RPMI8226 (cell line): Measurements from ENCODE around the gene ARHGEF7.
"Not testable (repeated sequence)": the region's sequence is repeated elsewhere in the genome, so short reads cannot be mapped to it uniquely, and the experiment has no call there.

Experiments
- DNase-seq: peaks from one replicate; pipeline ENCODE4 v3.0.0-alpha.2; 2015

ARHGEF7 gene

GRCh38 chr13:111115061-111115964, at the start of gene ARHGEF7:
Gene ARHGEF7 (plus strand): TSS chr13:111115310. CDS start chr13:111115527, 217 bp downstream.
- DNase-seq = no peak

GRCh38 chr13:111065698-111066097, 49.4 kb upstream of the ARHGEF7 start:
- DNase-seq = no peak

- DNase-seq = no peak
These were observed 48.6 kb upstream of the ARHGEF7 start for GRCh38 chr13:111066544-111066943.

- no peak for DNase-seq
These were observed 47.1 kb upstream of the ARHGEF7 start for GRCh38 chr13:111068009-111068350.

GRCh38 chr13:111071120-111071519, 44.0 kb upstream of the ARHGEF7 start:
- peak; percentile 10 for DNase-seq

GRCh38 chr13:111071526-111071925, 43.6 kb upstream of the ARHGEF7 start:
- not testable (repeated sequence) for DNase-seq

GRCh38 chr13:111074826-111075225, 40.3 kb upstream of the ARHGEF7 start:
- no peak for DNase-seq

GRCh38 chr13:111076155-111077013, 38.7 kb upstream of the ARHGEF7 start:
- DNase-seq = no peak

GRCh38 chr13:111079375-111079774, 35.7 kb upstream of the ARHGEF7 start:
- no peak for DNase-seq

GRCh38 chr13:111080642-111081041, 34.5 kb upstream of the ARHGEF7 start:
- no peak for DNase-seq

GRCh38 chr13:111082240-111082639, 32.9 kb upstream of the ARHGEF7 start:
- DNase-seq = no peak

GRCh38 chr13:111082769-111083168, 32.3 kb upstream of the ARHGEF7 start:
- not testable (repeated sequence) for DNase-seq

GRCh38 chr13:111083693-111084092, 31.4 kb upstream of the ARHGEF7 start:
- DNase-seq = not testable (repeated sequence)

GRCh38 chr13:111090169-111090568, 24.9 kb upstream of the ARHGEF7 start:
- no peak for DNase-seq

GRCh38 chr13:111092685-111093084, 22.4 kb upstream of the ARHGEF7 start:
- no peak for DNase-seq

GRCh38 chr13:111093136-111093535, 22.0 kb upstream of the ARHGEF7 start:
- no peak for DNase-seq

GRCh38 chr13:111093634-111094033, 21.5 kb upstream of the ARHGEF7 start:
- DNase-seq = no peak

- no peak for DNase-seq
These were observed 19.9 kb upstream of the ARHGEF7 start for GRCh38 chr13:111095031-111095840.

- DNase-seq = no peak
These were observed 19.1 kb upstream of the ARHGEF7 start for GRCh38 chr13:111095911-111096501.

- DNase-seq = no peak
These were observed 15.8 kb upstream of the ARHGEF7 start for GRCh38 chr13:111099290-111099689.

- DNase-seq = no peak
These were observed 5.1 kb upstream of the ARHGEF7 start for GRCh38 chr13:111110054-111110453.

GRCh38 chr13:111111376-111111937, 3.7 kb upstream of the ARHGEF7 start:
- no peak for DNase-seq
